ENCODE measurements around the gene NLRC5. TPM values are rescaled to one million over a fixed set of nuclear protein-coding genes. Genes with fewer than 3 reads are reported as not detected.

The NLRC5 gene
- total RNA-seq, 2 experiments from 2014 or later, result 199 to 305 TPM

DNA sequence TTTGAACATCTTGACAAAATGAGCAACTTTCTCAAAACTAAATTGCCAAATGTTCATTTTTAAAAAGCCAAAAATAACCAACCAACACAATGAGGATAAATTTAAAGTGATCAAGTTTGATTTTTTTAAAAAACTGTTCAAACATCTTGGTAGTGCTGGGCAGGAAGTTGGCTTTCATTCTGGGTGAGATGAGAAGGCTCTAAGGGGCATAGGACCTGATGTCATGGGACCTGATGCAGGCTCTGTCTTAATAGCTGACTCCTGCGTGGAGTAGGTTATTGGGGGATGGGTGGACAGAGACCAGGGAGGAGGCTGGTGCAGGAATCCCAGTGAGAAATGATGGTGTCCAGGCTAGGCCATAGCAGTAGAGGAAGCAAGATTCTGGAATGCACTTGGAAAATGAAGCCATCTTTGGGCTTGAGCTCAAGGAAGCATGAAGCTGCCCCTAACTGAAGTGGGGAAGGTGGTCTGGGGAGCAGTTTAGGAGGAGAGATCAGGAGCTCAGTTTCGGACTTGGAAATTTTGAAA lies 20.4 kb downstream of the NLRC5 start:
- no peak overlapping the region for H2AFZ ChIP-seq (ENCODE audit: low read length)
- no peak for DNase-seq (ENCODE audit: low spot score)
- ChIA-PET POLR2A (interaction anchor here (0.6 to 7.4 kb wide), 10 partner anchors 12 to 94 kb away, joined by 3 to 76 read pairs (median 4); partner anchors contain the start of gene NLRC5), CTCF (ENCODE audit: unreplicated experiment) (interaction anchor here (1.2 kb wide), 1 partner anchor 32 kb away, joined by 4 read pairs; no protein-coding TSS in a partner anchor)
- peak overlapping the region; percentile 45; the same call in 1 of the 2 replicates for H3K4me2 ChIP-seq (ENCODE audit: low read length)
- no TSS peak for BruUV-seq (replicated peaks)
- H3K9me2 ChIP-seq (ENCODE audit: insufficient read depth, low read length), result no peaks in the 10 kb centered on the region
- H3K4me1 ChIP-seq (ENCODE audit: insufficient read depth, low read length, poor library complexity, severe bottlenecking), result peaks cover 89% of the 10 kb centered on the region
- H4K20me1 ChIP-seq (ENCODE audit: insufficient read depth, low read length), result no peaks in the 10 kb centered on the region
- peak overlapping the region; percentile 34 for H3K27ac ChIP-seq (ENCODE audit: low read depth, low read length, poor library complexity, severe bottlenecking)
- intact Hi-C loops (cut with micrococcal nuclease; ENCODE audit: unreplicated experiment), result no loop called here
- peaks cover 61% of the 10 kb centered on the region for H3K36me3 ChIP-seq (ENCODE audit: insufficient read depth, low read length)
- TF ChIP-seq CTCF (conservative IDR thresholded peaks at IDR 0.05; ENCODE audit: low read length), result no peak
- TF ChIP-seq EZH2phosphoT487 (IDR thresholded peaks at IDR 0.05; ENCODE audit: borderline replicate concordance, low read depth, low read length), result no peak
- peaks cover 100% of the 10 kb centered on the region for H3K79me2 ChIP-seq (ENCODE audit: insufficient read depth, low read depth, low read length)
- no peaks in the 10 kb centered on the region for H3K9me3 ChIP-seq (ENCODE audit: low read length)
- no peak overlapping the region for H3K4me3 ChIP-seq (ENCODE audit: low read depth, low read length, poor library complexity, severe bottlenecking)

- intact Hi-C loops (cut with micrococcal nuclease; ENCODE audit: unreplicated experiment), result no loop called here
- Histone ChIP-seq H3K4me1 (ENCODE audit: insufficient read depth, low read length, poor library complexity, severe bottlenecking) (peaks cover 67% of the 10 kb centered on the region), H3K27ac (ENCODE audit: low read depth, low read length, poor library complexity, severe bottlenecking) (no peak overlapping the region), H2AFZ (ENCODE audit: low read length) (no peak overlapping the region), H3K9me3 (ENCODE audit: low read length) (no peaks in the 10 kb centered on the region), H3K36me3 (ENCODE audit: insufficient read depth, low read length) (peaks cover 59% of the 10 kb centered on the region), H3K4me2 (ENCODE audit: low read length) (no peak overlapping the region), H3K4me3 (ENCODE audit: low read depth, low read length, poor library complexity, severe bottlenecking) (no peak overlapping the region), H4K20me1 (ENCODE audit: insufficient read depth, low read length) (no peaks in the 10 kb centered on the region), H3K9me2 (ENCODE audit: insufficient read depth, low read length) (no peaks in the 10 kb centered on the region), H3K79me2 (ENCODE audit: insufficient read depth, low read depth, low read length) (peaks cover 86% of the 10 kb centered on the region)
- no peak for DNase-seq (ENCODE audit: low spot score)
- POLR2A ChIA-PET, result interaction anchor here (0.9 to 7.4 kb wide), 2 partner anchors 23 to 27 kb away, joined by 3 to 76 read pairs; partner anchors contain the start of gene NLRC5
- CTCF ChIA-PET (ENCODE audit: unreplicated experiment), result no interaction called here
- BruUV-seq (replicated peaks), result no TSS peak
- no peak for TF ChIP-seq EZH2phosphoT487 (IDR thresholded peaks at IDR 0.05; ENCODE audit: borderline replicate concordance, low read depth, low read length)
- TF ChIP-seq CTCF (conservative IDR thresholded peaks at IDR 0.05; ENCODE audit: low read length), result no peak
Measured at GRCh38 chr16:57012353-57012752, 23.0 kb downstream of the NLRC5 start.

GRCh38 chr16:57013229-57013628 lies 23.9 kb downstream of the NLRC5 start:
- Histone ChIP-seq H3K4me3 (ENCODE audit: low read depth, low read length, poor library complexity, severe bottlenecking) (no peak overlapping the region), H3K27ac (ENCODE audit: low read depth, low read length, poor library complexity, severe bottlenecking) (peak overlapping the region; percentile 48), H3K79me2 (ENCODE audit: insufficient read depth, low read depth, low read length) (peaks cover 77% of the 10 kb centered on the region), H3K9me3 (ENCODE audit: low read length) (no peaks in the 10 kb centered on the region), H3K4me1 (ENCODE audit: insufficient read depth, low read length, poor library complexity, severe bottlenecking) (peaks cover 59% of the 10 kb centered on the region), H3K36me3 (ENCODE audit: insufficient read depth, low read length) (peaks cover 65% of the 10 kb centered on the region), H4K20me1 (ENCODE audit: insufficient read depth, low read length) (no peaks in the 10 kb centered on the region), H3K9me2 (ENCODE audit: insufficient read depth, low read length) (no peaks in the 10 kb centered on the region), H2AFZ (ENCODE audit: low read length) (no peak overlapping the region), H3K4me2 (ENCODE audit: low read length) (peak overlapping the region; percentile 49)
- intact Hi-C loops (cut with micrococcal nuclease; ENCODE audit: unreplicated experiment), result no loop called here
- no peak for DNase-seq (ENCODE audit: low spot score)
- ChIA-PET POLR2A (interaction anchor here (0.6 to 7.4 kb wide), 3 partner anchors 24 to 74 kb away, joined by 3 to 76 read pairs (median 3); partner anchors contain the start of gene NLRC5), CTCF (ENCODE audit: unreplicated experiment) (no interaction called here)
- no peak for TF ChIP-seq EZH2phosphoT487 (IDR thresholded peaks at IDR 0.05; ENCODE audit: borderline replicate concordance, low read depth, low read length)
- no peak for TF ChIP-seq CTCF (conservative IDR thresholded peaks at IDR 0.05; ENCODE audit: low read length)
- no TSS peak for BruUV-seq (replicated peaks)
